NCI-H1694 treated with DMSO at 0.1 percent for 48 hours (cell line): Measurements from ENCODE around the gene CALY.
A peak's percentile ranks its signal among the peaks of the same experiment; 100 is the strongest.

ENCODE experiments used
- DNase-seq: peaks from one replicate; lab custom pipeline; 2025; lab: John Stamatoyannopoulos, UW

Gene CALY

GRCh38 chr10:133350950-133351329 is 14.2 kb upstream of the CALY start:
- DNase-seq, result no peak

- no peak for DNase-seq
These were observed 13.7 kb upstream of the CALY start for GRCh38 chr10:133350283-133350949.

DNA sequence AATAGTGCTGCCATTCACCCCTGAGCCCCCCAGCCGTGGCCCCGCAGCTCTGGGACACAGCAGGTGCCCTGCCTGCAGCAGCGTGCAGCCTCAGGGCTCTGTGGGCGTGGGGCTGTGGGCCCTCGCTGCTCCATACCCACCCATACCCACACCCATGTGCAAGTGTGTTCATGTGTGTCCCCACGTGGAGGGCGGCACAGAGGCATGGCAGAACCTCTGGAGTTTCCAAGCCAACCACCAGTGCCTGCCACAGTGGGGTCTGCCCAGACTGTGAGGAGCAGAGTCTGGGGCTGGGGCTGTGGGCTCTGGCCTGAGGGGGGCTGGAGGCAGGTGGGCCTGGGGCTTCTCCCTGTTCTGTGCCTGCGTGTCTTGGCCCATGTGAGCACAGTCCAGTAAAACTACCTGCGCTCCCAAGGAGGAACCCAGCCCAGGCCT is 12.9 kb upstream of the CALY start:
- no peak for DNase-seq

GRCh38 chr10:133349160-133349568 is 12.5 kb upstream of the CALY start:
- no peak for DNase-seq

DNA sequence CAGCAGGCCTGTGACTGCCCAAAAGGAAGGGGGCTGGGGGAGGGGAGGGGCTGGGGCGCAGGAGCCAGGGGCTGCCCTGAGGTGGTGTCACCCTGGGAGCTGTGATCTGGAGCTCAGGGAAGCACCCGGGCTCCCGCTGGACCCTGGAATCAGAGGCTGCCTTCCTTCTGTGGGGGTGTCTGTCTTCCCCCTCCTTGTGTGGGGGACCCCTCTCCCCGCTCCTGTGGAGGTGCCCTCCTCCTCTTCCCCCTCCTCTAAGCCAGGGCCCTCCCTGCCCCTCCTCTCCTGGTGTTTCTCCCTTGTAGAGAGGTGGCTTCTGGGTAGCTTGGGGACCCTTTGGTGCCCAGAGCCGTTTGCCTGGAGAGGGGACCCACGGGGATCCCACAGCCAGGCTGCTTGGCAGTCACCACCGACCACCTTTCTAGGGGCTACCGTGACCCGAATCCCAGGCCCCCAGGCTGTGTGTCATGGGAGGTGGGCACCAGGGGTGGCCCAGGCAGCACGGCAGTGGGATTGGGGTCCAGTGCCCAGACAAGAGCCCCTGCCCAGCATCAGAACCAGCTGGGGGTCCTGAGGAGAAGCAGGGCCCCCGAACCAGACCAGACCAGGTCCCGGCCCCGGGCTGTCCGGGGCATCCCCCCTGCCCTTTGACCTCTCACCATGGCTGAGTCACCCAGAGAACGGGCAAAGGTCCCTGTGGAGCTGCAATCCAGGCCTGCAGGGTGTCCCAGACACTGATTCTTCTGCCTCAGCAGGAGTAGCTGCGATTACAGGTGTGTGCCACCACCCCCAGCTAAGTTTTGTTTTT is 11.2 kb upstream of the CALY start:
- DNase-seq, result no peak

- DNase-seq, result no peak
These were observed 9.7 kb upstream of the CALY start for GRCh38 chr10:133346413-133346812.

- no peak for DNase-seq
These were observed 7.5 kb upstream of the CALY start for GRCh38 chr10:133344236-133344635.

DNA sequence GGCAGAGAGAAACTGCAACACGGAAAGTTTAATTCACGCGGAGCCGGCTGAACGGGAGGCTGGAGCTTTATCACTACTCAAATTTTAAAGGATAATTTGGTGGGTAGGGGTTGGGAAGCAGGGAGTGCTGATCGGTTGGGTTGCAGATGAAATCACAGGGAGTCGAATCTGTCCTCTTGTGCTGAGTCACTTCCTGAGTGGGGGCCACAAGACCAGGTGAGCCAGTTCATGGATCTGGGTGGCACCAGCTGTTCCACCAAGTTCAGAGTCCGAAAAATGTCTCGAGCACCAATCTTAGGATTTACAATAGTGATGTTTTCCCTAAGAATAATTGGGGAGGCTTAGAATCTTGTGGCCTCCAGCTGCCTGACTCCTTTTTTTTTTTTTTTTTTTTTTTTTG is 6.9 kb upstream of the CALY start:
- DNase-seq, result no peak

GRCh38 chr10:133342942-133343341 is 6.2 kb upstream of the CALY start:
- no peak for DNase-seq

DNA sequence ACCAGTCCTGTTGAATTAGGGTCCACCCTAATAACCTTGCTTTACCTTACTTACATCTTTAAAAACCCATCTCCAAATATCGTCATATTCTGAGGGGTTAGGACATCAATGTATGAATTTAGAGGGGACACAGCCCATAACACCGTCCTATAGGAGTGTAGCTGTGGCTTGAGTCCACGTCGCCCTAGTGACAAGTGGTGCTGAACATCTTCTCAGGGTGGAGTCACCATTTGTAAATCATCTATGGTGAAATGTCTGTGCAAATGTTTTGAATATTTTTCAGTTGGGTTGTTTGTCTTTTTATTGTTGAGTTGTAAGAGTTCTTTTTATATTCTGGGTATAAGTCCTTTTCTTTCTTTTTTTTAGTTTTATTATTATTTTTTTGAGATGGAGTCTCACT is 5.3 kb upstream of the CALY start:
- DNase-seq, result no peak

- DNase-seq, result no peak
These were observed 3.1 kb upstream of the CALY start for GRCh38 chr10:133339708-133340380.

DNA sequence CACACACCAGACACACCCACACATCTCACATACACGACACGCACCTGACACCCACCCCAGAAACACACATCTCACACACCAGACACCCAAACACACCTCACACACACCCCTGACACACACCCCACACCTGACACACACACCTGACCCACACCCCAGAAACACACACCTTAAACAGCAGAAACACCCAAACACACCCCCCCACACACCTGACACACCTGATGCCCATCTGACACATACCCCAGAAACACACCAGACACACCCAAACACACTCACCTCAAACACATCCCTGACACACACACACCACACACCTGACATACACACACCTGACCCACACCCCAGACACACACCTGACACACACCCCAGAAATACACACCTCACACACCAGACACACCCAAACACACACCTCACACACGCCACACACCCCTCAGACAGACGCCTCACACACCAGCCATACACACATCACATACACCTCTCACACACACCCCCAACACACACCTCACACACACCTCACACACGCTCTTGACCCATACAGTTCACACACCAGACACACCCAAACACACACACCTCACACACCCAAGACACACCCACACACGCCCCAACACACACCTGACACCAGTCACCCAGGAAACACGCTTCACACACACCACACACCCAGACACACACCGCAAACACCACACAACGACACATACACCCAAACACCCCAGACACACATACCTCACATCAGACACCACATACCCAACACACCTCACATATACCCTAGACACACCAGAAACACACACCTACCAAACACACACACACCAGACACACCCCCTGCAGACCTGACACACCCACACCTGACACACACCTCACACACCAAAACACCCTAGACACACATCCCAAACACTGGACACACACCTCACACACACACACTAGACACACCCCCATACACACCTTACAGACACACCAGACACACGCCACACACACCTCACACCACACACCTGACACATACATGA is 1.7 kb upstream of the CALY start:
- DNase-seq, result no peak

- DNase-seq, result no peak
These were observed 652 bp upstream of the CALY start for GRCh38 chr10:133337370-133337725.

DNA sequence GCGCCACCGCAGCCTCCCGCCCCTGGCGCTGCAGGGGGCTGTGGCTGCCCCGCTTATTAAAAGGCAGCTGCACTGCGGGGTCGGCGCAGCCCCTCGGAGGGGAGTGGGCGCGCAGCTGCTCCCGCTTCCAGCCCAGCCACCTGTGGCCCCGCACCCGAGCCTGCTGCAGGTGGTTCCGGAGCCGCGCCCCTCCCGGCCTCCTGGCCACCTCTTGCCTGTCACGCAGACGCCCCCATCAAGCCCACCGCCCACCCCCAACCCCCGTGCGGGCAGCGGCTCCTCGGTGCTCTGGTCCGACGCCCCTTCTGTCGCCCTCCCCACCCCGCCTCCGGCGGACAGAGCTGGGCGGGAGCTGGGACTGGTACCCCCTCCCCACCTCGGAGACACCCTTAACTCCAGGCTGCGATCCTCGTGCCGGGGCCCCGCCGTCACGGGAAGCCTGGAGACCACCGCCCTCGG is 549 bp downstream of the CALY start:
- no peak for DNase-seq

GRCh38 chr10:133335246-133336117 is 1.2 kb downstream of the CALY start:
- no peak for DNase-seq

DNA sequence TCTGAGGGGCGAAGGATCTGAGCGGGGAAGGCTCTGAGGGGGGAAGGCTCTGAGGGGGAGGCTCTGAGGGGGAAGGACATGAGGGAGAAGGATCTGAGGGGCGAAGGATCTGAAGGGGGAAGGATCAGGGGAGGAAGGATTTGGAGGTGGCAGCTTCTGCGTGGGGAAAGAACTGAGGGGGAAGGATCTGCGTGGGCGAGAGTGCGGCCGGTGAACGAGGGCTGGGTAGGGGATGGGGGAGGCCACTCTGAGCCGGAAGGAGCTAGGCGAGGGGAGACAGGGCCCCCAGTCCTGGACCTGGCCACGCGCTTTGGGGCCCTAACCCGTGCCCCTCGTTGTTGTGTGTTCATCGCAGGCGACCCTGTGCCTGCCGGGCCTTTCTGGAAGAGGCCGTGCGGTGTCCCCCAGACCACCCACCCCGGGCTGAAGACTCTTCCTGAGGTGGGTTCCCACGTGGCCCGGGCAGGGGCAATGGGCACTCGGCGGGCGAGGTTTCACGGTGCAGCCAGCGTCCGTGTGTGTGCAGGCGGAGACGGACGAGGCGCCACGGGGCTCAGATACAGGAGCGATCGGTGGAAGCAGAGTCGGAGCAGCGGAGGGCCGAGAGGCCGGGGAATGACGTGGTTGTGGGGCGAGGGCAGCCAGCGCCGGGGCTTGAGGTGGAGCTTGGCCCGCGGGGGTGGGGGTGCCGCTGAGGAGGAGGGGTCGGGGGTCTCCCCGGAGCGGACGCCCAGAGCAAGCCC is 2.0 kb downstream of the CALY start:
- DNase-seq, result no peak

DNA sequence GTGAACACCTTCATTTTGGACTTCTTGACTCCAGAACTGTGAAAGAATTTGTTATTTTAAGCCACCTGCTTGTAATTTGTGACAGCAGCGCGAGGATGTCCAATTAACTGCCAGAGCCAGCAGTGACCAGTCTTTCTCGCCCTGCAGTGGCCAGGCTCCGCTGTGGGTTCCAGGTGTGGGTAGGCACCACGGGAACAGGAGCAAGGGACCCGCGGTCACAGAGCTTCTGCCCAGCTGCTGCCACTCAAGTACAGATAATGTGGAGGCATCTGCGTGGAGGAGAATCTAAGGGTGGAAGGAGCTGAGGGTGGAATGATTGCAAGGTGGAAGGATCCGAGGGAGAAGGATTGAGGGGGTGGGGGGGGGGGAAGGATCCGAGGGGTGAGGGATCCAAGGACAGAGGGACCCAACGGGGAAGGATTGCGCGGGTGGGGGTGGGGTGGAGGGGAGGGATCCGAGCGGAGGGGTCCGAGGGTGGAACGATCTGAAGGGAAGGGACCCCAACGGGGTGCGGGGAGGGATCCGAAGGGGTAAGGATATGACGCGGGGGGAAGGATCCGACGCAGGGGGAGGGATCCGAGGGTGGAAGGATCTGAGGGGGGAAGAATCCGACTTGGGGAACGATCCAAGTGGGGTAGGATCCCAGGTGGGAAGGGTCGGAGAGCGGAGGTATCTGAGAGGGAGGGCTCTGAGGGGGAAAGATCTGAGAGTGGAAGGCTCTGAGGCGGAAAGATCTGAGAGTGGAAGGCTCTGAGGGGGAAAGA is 3.6 kb downstream of the CALY start:
- no peak for DNase-seq

DNA sequence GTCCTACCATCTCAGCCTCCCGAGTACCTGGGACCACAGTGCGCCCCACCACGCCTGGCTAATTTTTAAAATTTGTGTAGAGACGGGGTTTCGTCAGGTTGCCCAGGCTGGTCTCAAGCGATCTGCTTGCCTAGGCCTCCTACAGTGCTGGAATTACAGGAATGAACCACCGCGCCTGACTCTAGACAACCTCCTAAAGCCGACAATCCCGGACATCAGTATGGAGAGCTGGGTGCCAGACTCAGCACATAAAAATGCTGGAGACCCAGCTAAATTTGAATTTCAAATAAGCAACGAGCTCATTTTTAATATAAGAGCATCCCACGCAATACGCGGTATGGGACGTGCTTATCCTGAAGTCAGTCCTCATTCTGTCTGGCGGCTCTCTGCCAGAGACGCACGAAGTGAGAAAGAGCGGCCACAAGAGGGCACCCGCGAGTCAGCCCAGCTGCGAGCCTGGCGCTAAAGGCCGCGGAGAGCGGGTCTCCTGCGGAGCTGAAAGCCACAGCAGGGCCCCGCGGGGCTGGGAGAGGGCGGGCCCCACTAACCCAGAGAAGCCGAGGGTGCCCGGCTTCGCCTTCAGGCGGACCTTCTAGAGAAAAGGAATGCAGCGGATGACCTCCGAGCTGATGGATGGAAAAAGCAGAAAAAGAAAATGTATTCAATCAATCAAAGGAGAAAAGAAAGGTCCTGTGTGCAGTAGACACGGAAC is 7.0 kb downstream of the CALY start:
- peak; percentile 33 for DNase-seq
